Upper lobe of left lung (tissue), 4 donors: Measurements from ENCODE around the gene CAST.

Experiments used
- CTCF ChIP-seq, 6 experiments: fragments of 450-650 bp in 4 of 6; fragments of 200-600 bp in 2 of 6; sonication (generic) in 2 of 6; IDR thresholded peaks; one replicate each; pipeline ENCODE4 v1.5.1; 2016 to 2019; ENCODE audit warnings: antibody characterized with exemption in 6 of 6
- EP300 ChIP-seq, 4 donors: sonication (generic); formaldehyde crosslinking; IDR thresholded peaks; one replicate each; pipeline ENCODE4 v1.5.1; 2017; ENCODE audit warnings: antibody characterized with exemption in 4 of 4, control low read depth in 2 of 4
- POLR2A ChIP-seq, 4 donors: fragments of 450-650 bp; IDR thresholded peaks; one replicate each; pipeline ENCODE4 v1.5.1; 2016 to 2017; ENCODE audit warnings: antibody characterized with exemption in 4 of 4, mild to moderate bottlenecking in 2 of 4
- POLR2AphosphoS5 ChIP-seq, 2 donors: sonication (generic); formaldehyde crosslinking; IDR thresholded peaks; one replicate each; pipeline ENCODE4 v1.5.1; 2017; ENCODE audit warnings: antibody characterized with exemption in 2 of 2

GRCh38 chr5:96648593-96648992 lies 13.6 kb upstream of the CAST start:
- no peak for TF ChIP-seq POLR2A (IDR thresholded peaks at IDR 0.05)
- TF ChIP-seq POLR2AphosphoS5 (IDR thresholded peaks at IDR 0.05) = no peak
- no peak for TF ChIP-seq CTCF (IDR thresholded peaks at IDR 0.05)
- no peak for TF ChIP-seq EP300 (IDR thresholded peaks at IDR 0.05)
